Measurements from ENCODE around the gene ANKFN1. TPM values are rescaled to one million over a fixed set of nuclear protein-coding genes. Genes with fewer than 3 reads are reported as not detected.

ANKFN1 gene
- total RNA-seq, 6 experiments from 2014 or later = 0.07 to 0.81 (median 0.45) TPM

GRCh38 chr17:56532926-56533325, 379.7 kb downstream of the ANKFN1 start:
- Mint-ChIP-seq H3K9me3 (no peaks in the 10 kb centered on the region), H3K4me1 (ENCODE audit: low read depth) (no peaks in the 10 kb centered on the region), H3K4me3 (no peak overlapping the region), H3K27me3 (ENCODE audit: insufficient read depth) (peaks cover 8% of the 10 kb centered on the region), H3K36me3 (ENCODE audit: low read depth) (no peaks in the 10 kb centered on the region), H3K27ac (no peak overlapping the region)
- no peak for DNase-seq
- TF ChIP-seq CTCF (IDR thresholded peaks at IDR 0.05) = no peak

DNA sequence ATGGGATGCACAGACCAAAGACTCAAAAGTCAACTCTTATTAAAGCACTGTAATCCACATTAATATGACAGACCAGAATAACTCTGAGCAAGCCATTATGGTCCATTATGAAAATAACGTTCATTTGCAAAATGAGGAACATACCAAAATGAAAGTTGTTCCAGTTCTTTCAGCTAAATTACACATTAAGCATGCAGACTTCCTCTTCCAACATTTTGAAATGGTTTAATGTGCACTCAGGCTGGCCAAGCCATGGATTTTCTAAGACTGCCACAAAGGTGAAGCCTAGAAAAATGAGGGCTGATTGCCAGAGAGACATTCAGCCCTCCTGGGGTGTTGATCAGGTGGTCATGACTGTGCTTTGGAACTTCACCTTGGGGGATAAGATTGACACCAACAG, 383.5 kb downstream of the ANKFN1 start:
- DNase-seq = no peak
- Mint-ChIP-seq H3K4me1 (ENCODE audit: low read depth) (peaks cover 8% of the 10 kb centered on the region; the same call in 1 of the 2 replicates), H3K27ac (no peak overlapping the region), H3K4me3 (no peak overlapping the region), H3K27me3 (ENCODE audit: insufficient read depth) (peaks cover 7% of the 10 kb centered on the region), H3K9me3 (no peaks in the 10 kb centered on the region), H3K36me3 (ENCODE audit: low read depth) (no peaks in the 10 kb centered on the region)
- no peak for TF ChIP-seq CTCF (IDR thresholded peaks at IDR 0.05)

DNA sequence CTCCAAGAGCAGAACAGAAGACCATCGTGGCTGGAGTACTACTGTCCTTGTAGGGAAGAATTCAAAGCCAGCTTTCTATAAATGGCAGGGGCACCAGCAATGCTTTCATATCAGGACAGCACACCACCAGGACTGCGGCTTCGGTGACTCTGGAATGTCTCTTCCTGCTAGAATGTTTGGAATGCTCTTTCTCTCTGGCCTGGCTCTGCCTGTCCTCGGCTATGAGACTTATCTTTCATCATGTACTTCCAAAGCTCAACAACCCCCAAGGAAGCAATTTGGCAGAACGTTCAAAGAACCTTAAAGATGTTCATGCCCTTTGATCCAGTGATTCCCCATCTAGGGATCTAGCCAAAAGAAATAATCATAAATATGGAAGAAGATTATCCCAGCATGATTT, 387.6 kb downstream of the ANKFN1 start:
- Mint-ChIP-seq H3K36me3 (ENCODE audit: low read depth) (no peaks in the 10 kb centered on the region), H3K27ac (no peak overlapping the region), H3K4me1 (ENCODE audit: low read depth) (peaks cover 8% of the 10 kb centered on the region; the same call in 1 of the 2 replicates), H3K4me3 (no peak overlapping the region), H3K9me3 (no peaks in the 10 kb centered on the region), H3K27me3 (ENCODE audit: insufficient read depth) (peaks cover 8% of the 10 kb centered on the region)
- TF ChIP-seq CTCF (IDR thresholded peaks at IDR 0.05) = no peak
- DNase-seq = no peak

GRCh38 chr17:56543280-56543679, 390.0 kb downstream of the ANKFN1 start:
- DNase-seq = no peak

GRCh38 chr17:56545106-56545505, 391.8 kb downstream of the ANKFN1 start:
- Mint-ChIP-seq H3K4me1 (ENCODE audit: low read depth) (peaks cover 8% of the 10 kb centered on the region; the same call in 1 of the 2 replicates), H3K27ac (no peak overlapping the region), H3K9me3 (no peaks in the 10 kb centered on the region), H3K36me3 (ENCODE audit: low read depth) (no peaks in the 10 kb centered on the region), H3K4me3 (no peak overlapping the region), H3K27me3 (ENCODE audit: insufficient read depth) (peaks cover 7% of the 10 kb centered on the region)
- DNase-seq = no peak
- no peak for TF ChIP-seq CTCF (IDR thresholded peaks at IDR 0.05)

More at GRCh38 chr17:56543280-56543679, 390.0 kb downstream of the ANKFN1 start:
- Mint-ChIP-seq H3K4me3 (no peak overlapping the region), H3K27ac (no peak overlapping the region), H3K36me3 (ENCODE audit: low read depth) (no peaks in the 10 kb centered on the region), H3K4me1 (ENCODE audit: low read depth) (peaks cover 8% of the 10 kb centered on the region; the same call in 1 of the 2 replicates), H3K9me3 (no peaks in the 10 kb centered on the region), H3K27me3 (ENCODE audit: insufficient read depth) (peaks cover 8% of the 10 kb centered on the region; the same call in 1 of the 2 replicates)
- no peak for TF ChIP-seq CTCF (IDR thresholded peaks at IDR 0.05)

DNA sequence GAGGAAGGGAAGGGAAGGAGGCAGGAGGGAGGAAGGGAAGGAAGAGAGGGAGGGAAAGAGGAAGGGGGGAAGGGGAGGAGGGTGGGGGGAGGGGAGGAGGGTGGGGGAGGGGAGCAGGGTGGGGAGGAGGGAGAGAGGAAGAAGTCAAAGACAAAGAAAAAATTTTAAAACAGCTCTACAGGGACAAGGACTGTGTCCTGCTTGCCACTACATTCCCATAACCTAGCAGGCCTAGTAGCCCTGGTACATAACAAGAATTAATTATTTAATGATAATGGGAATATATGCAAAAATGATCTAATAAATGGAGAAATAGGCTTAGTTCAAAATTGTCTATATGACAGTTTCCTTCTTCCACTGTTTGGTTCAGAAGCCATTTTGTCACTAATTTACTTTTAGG, 392.7 kb downstream of the ANKFN1 start:
- H3K27ac Mint-ChIP-seq = no peak overlapping the region

More for the DNA sequence above, 392.7 kb downstream of the ANKFN1 start:
- peaks cover 9% of the 10 kb centered on the region for H3K27me3 Mint-ChIP-seq (ENCODE audit: insufficient read depth)
- no peak overlapping the region for H3K4me3 Mint-ChIP-seq
- TF ChIP-seq CTCF (IDR thresholded peaks at IDR 0.05) = no peak
- H3K4me1 Mint-ChIP-seq (ENCODE audit: low read depth) = peaks cover 3% of the 10 kb centered on the region; the same call in 1 of the 2 replicates
- DNase-seq = no peak
- H3K36me3 Mint-ChIP-seq (ENCODE audit: low read depth) = no peaks in the 10 kb centered on the region
- H3K9me3 Mint-ChIP-seq = no peaks in the 10 kb centered on the region

Data from HFFc6 (cell line).